Loucy (cell line): ENCODE measurements around the gene DGKI.

ENCODE experiments used
- H2AFZ ChIP-seq: fragments of 200-600 bp; sonication (generic); 2 replicates; pipeline ENCODE4 v1.6.0; 2016; ENCODE audit warnings: antibody characterized with exemption, mild to moderate bottlenecking, low read length, moderate library complexity
- H3F3A ChIP-seq: fragments of 200-600 bp; 2 replicates; pipeline ENCODE4 v1.6.0; 2016; ENCODE audit warnings: antibody characterized with exemption, low read depth, mild to moderate bottlenecking
- H3K27me3 ChIP-seq: fragments of 200-600 bp; sonication (generic); 2 replicates; pipeline ENCODE4 v1.6.1; 2014; ENCODE audit warnings: low read length, mild to moderate bottlenecking; ENCODE audit not compliant: insufficient read depth, poor library complexity, severe bottlenecking
- H3K36me3 ChIP-seq: fragments of 200-600 bp; sonication (generic); 2 replicates; pipeline ENCODE4 v1.6.1; 2016; ENCODE audit warnings: low read length; ENCODE audit not compliant: insufficient read depth
- H3K4me1 ChIP-seq: fragments of 200-600 bp; sonication (generic); 2 replicates; pipeline ENCODE4 v1.5.1; 2014; ENCODE audit warnings: low read length, mild to moderate bottlenecking; ENCODE audit not compliant: insufficient read depth, poor library complexity, severe bottlenecking
- H3K4me2 ChIP-seq: fragments of 200-600 bp; sonication (generic); 2 replicates; pipeline ENCODE4 v1.6.0; 2014; ENCODE audit warnings: antibody characterized with exemption, low read length, low read depth, mild to moderate bottlenecking; ENCODE audit not compliant: poor library complexity, severe bottlenecking
- H3K4me3 ChIP-seq: fragments of 200-600 bp; sonication (generic); 2 replicates; pipeline ENCODE4 v1.5.1; 2014; ENCODE audit warnings: low read length, mild to moderate bottlenecking, mixed read lengths; ENCODE audit not compliant: poor library complexity, severe bottlenecking
- H3K79me2 ChIP-seq: fragments of 200-600 bp; sonication (generic); 2 replicates; pipeline ENCODE4 v1.6.1; 2014; ENCODE audit warnings: low read length; ENCODE audit not compliant: insufficient read depth
- H3K9ac ChIP-seq: fragments of 200-600 bp; sonication (generic); 2 replicates; pipeline ENCODE4 v1.6.0; 2014; ENCODE audit warnings: mild to moderate bottlenecking, low read depth, low read length, moderate library complexity; ENCODE audit not compliant: poor library complexity, severe bottlenecking
- H3K9me2 ChIP-seq: fragments of 200-600 bp; sonication (generic); replicated peaks from 2 replicates; pipeline ENCODE4 v1.6.1; 2016; ENCODE audit warnings: low read depth, low read length, mixed read lengths
- H3K9me3 ChIP-seq: fragments of 200-600 bp; sonication (generic); 2 replicates; pipeline ENCODE4 v1.6.1; 2014; ENCODE audit warnings: mild to moderate bottlenecking, antibody characterized with exemption, low read length, low read depth; ENCODE audit not compliant: insufficient read depth
- H4K20me1 ChIP-seq: fragments of 200-600 bp; sonication (generic); 2 replicates; pipeline ENCODE4 v1.6.0; 2014; ENCODE audit warnings: antibody characterized with exemption, low read length, mild to moderate bottlenecking; ENCODE audit not compliant: insufficient read depth, poor library complexity, severe bottlenecking
- EZH2phosphoT487 ChIP-seq: fragments of 200-600 bp; IDR thresholded peaks from 2 replicates; pipeline ENCODE4 v1.6.1; 2018; ENCODE audit warnings: antibody characterized with exemption, mild to moderate bottlenecking, moderate library complexity, borderline replicate concordance
- TF ChIP-seq, protein P1 (sequence below): fragments of 200-600 bp; sonication (generic); conservative IDR thresholded peaks from 2 replicates; pipeline ENCODE4 v1.5.1; 2014; ENCODE audit warnings: mild to moderate bottlenecking, antibody characterized with exemption, low read length

The DGKI gene

DNA sequence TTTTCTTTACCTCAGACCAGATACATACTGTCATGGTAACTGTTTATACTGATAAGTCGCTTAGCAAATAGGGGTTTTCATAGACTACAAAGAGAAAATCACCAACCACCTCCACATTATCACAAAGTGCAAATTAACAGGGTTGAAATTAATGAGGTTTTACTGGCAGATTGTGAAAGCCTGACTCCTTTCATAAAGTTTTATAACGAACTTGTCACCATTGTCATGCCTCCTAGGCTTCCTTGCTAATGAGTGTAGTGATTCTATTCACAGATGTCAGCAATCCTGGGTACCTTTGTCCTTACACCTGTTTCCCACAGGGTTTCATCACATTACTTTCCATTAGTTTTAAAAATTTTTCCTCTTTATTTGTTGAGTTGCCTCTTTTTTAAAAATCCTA, 361.0 kb downstream of the DGKI start:
- Histone ChIP-seq H3K9me3 (no peaks in the 10 kb centered on the region), H3K9me2 (no peaks in the 10 kb centered on the region), H3K9ac (no peak overlapping the region), H3K79me2 (no peaks in the 10 kb centered on the region), H2AFZ (no peak overlapping the region), H3K4me2 (no peak overlapping the region), H4K20me1 (no peaks in the 10 kb centered on the region), H3K36me3 (no peaks in the 10 kb centered on the region), H3F3A (no peaks in the 10 kb centered on the region), H3K4me1 (no peaks in the 10 kb centered on the region), H3K27me3 (no peaks in the 10 kb centered on the region), H3K4me3 (no peak overlapping the region)
- TF ChIP-seq, protein P1, sequence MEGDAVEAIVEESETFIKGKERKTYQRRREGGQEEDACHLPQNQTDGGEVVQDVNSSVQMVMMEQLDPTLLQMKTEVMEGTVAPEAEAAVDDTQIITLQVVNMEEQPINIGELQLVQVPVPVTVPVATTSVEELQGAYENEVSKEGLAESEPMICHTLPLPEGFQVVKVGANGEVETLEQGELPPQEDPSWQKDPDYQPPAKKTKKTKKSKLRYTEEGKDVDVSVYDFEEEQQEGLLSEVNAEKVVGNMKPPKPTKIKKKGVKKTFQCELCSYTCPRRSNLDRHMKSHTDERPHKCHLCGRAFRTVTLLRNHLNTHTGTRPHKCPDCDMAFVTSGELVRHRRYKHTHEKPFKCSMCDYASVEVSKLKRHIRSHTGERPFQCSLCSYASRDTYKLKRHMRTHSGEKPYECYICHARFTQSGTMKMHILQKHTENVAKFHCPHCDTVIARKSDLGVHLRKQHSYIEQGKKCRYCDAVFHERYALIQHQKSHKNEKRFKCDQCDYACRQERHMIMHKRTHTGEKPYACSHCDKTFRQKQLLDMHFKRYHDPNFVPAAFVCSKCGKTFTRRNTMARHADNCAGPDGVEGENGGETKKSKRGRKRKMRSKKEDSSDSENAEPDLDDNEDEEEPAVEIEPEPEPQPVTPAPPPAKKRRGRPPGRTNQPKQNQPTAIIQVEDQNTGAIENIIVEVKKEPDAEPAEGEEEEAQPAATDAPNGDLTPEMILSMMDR = no peak
- no peak for TF ChIP-seq EZH2phosphoT487

DNA sequence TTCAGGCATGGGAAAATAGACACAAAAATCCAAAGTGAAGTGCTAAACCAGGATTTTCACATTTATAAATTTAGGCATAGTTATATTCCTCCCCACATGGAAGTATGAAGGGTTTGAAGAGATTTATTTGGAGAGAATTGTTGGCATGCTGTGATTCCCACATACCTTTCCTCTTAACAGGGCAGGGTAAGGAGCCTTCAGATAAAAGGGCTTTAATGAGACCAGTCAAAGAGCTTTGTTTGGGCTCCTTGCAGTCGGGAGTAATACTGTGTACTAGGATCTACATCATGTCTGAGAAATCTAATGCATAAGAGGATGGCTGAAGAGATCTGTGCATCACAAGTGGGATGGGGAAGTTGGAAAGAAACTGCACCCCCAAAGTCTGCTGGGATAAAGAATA, 362.4 kb downstream of the DGKI start:
- TF ChIP-seq, protein P1 = no peak
- no peak for TF ChIP-seq EZH2phosphoT487
- H3K36me3 ChIP-seq = no peaks in the 10 kb centered on the region
- H3K9ac ChIP-seq = no peak overlapping the region
- H3K9me2 ChIP-seq = no peaks in the 10 kb centered on the region
- no peak overlapping the region for H3K4me2 ChIP-seq
- H3K79me2 ChIP-seq = no peaks in the 10 kb centered on the region
- H4K20me1 ChIP-seq = no peaks in the 10 kb centered on the region
- H3K9me3 ChIP-seq = no peaks in the 10 kb centered on the region
- H2AFZ ChIP-seq = no peak overlapping the region
- no peaks in the 10 kb centered on the region for H3F3A ChIP-seq
- H3K4me1 ChIP-seq = no peaks in the 10 kb centered on the region
- H3K27me3 ChIP-seq = no peaks in the 10 kb centered on the region
- no peak overlapping the region for H3K4me3 ChIP-seq

DNA sequence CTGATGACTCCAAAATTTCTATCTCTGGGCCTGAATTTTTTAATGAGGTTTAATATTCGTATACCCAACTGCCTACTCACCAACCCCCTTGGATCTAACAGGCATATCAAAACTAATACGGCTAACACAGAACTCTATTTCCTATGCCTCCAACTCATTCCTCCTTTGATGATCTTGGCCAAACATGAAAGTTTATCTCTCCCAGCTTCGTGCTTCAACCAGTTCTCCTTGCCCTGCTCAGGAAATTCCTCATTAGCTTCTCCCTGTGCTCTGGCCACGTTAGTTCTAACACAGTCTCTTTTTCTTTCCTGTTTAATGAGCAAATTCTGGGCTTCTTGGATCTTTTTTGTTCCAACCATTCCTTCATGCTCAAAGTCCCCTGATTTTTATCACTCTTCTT, 364.3 kb downstream of the DGKI start:
- H3K4me3 ChIP-seq = no peak overlapping the region
- H3K4me2 ChIP-seq = no peak overlapping the region
- H3K27me3 ChIP-seq = no peaks in the 10 kb centered on the region
- H3F3A ChIP-seq = no peaks in the 10 kb centered on the region
- no peaks in the 10 kb centered on the region for H3K79me2 ChIP-seq
- TF ChIP-seq EZH2phosphoT487 = no peak
- TF ChIP-seq, protein P1 = no peak
- H3K9ac ChIP-seq = no peak overlapping the region
- H3K36me3 ChIP-seq = no peaks in the 10 kb centered on the region
- no peaks in the 10 kb centered on the region for H3K9me2 ChIP-seq
- H3K9me3 ChIP-seq = no peaks in the 10 kb centered on the region
- no peaks in the 10 kb centered on the region for H3K4me1 ChIP-seq
- H2AFZ ChIP-seq = no peak overlapping the region
- H4K20me1 ChIP-seq = no peaks in the 10 kb centered on the region
